K562 (cell line): ENCODE results near the gene TTC28. TPM values are rescaled to one million over a fixed set of nuclear protein-coding genes. Genes with fewer than 3 reads are reported as not detected.

ENCODE experiments used
- ATAC-seq: fragments of 200-7000 bp; cut with Tn5 transposase; 3 replicates; pipeline ENCODE4 v1.9.1; 2020; ENCODE audit warnings: moderate library complexity
- BruUV-seq: library from RNA; stranded (reverse); fragments of 400-500 nt; replicated peaks from 2 replicates; lab custom pipeline; 2021; lab: Mats Ljungman, UMichigan
- CTCF ChIA-PET: fragments of 300-600 bp; formaldehyde crosslinking; extraction: SDS; loops from one replicate; lab custom pipeline; 2021; ENCODE audit warnings: low intra/inter-chr PET ratio; lab: Yijun Ruan, JAX
- POLR2A ChIA-PET: fragments of 300-600, 350-650 bp; sonication (Branson Sonifier 250); formaldehyde crosslinking; extraction: SDS; loops from one replicate; lab custom pipeline; 2021; ENCODE audit warnings: antibody characterized with exemption, inconsistent platforms; lab: Yijun Ruan, JAX
- DNase-seq, 4 experiments: peaks; one replicate each; pipeline versions ENCODE4 v3.0.0 to v3.0.0-alpha.2; 2011 to 2018; ENCODE audit warnings: low spot score in 3 of 4, mixed read lengths in 3 of 4; ENCODE audit errors: extremely low read depth in 1 of 4
- FAIRE-seq: peaks from 2 replicates; lab custom pipeline; 2011; peaks lifted over from hg19 to GRCh38; lab: Jason Lieb, UNC
- H2AFZ ChIP-seq: 2 replicates; pipeline ENCODE4 v1.6.0; 2011; ENCODE audit warnings: low read depth, low read length, control low read depth, inconsistent platforms
- H3K27ac ChIP-seq: fragments of 200-600 bp; 3 replicates; pipeline ENCODE4 v1.8.0; 2011; ENCODE audit warnings: low read depth, mild to moderate bottlenecking, control low read depth, inconsistent platforms, low read length, moderate library complexity, mixed read lengths; ENCODE audit errors: extremely low read depth
- H3K27me3 ChIP-seq, 2 experiments: fragments of 300-600 bp in 1 of 2; 2 replicates in 1 of 2; 3 replicates in 1 of 2; pipeline versions ENCODE4 v1.6.0 to v1.8.0; 2011; ENCODE audit warnings: inconsistent platforms in 2 of 2, low read length in 2 of 2, mild to moderate bottlenecking in 1 of 2, mixed read lengths in 1 of 2, moderate library complexity in 1 of 2; ENCODE audit not compliant: control insufficient read depth in 2 of 2, insufficient read depth in 2 of 2
- H3K36me3 ChIP-seq: fragments of 300-600 bp; 3 replicates; pipeline ENCODE4 v1.8.0; 2011; ENCODE audit warnings: mild to moderate bottlenecking, low read length, inconsistent platforms; ENCODE audit not compliant: control insufficient read depth, insufficient read depth
- H3K4me1 ChIP-seq, 2 experiments: fragments of 200-600 bp in 1 of 2; replicated peaks in 1 of 2; 2 replicates in 1 of 2; 3 replicates in 1 of 2; pipeline versions ENCODE4 v1.5.1 to v1.8.0; 2011; ENCODE audit warnings: inconsistent platforms in 2 of 2, low read length in 2 of 2, mild to moderate bottlenecking in 1 of 2, mixed read lengths in 1 of 2, moderate library complexity in 1 of 2; ENCODE audit not compliant: control insufficient read depth in 2 of 2, insufficient read depth in 2 of 2
- H3K4me2 ChIP-seq: 2 replicates; pipeline ENCODE4 v1.6.1; 2011; ENCODE audit warnings: low read length, control low read depth, inconsistent platforms, mixed read lengths; ENCODE audit not compliant: insufficient read depth
- H3K4me3 ChIP-seq: fragments of 200-600 bp; sonication (generic), shearing (Covaris generic); 2 replicates; pipeline ENCODE4 v1.5.1; 2016; ENCODE audit warnings: control low read depth, inconsistent platforms
- H3K79me2 ChIP-seq: fragments of 200-600 bp; 3 replicates; pipeline ENCODE4 v1.8.0; 2011; ENCODE audit warnings: low read length, inconsistent platforms; ENCODE audit not compliant: control insufficient read depth, insufficient read depth
- H3K9ac ChIP-seq, 2 experiments: 2 replicates each; pipeline versions ENCODE4 v1.6.0 to v1.6.1; 2011; ENCODE audit warnings: low read depth in 2 of 2, low read length in 2 of 2, control low read depth in 1 of 2, inconsistent platforms in 1 of 2, mild to moderate bottlenecking in 1 of 2, mixed read lengths in 1 of 2; ENCODE audit not compliant: insufficient read depth in 1 of 2
- H3K9me1 ChIP-seq: one replicate; pipeline ENCODE4 v1.6.0; 2011; ENCODE audit warnings: inconsistent platforms, mild to moderate bottlenecking, low read length, moderate library complexity; ENCODE audit not compliant: control insufficient read depth, insufficient read depth
- H3K9me3 ChIP-seq: replicated peaks from 2 replicates; pipeline ENCODE4 v1.5.1; 2011; ENCODE audit warnings: low read depth, low read length, inconsistent platforms; ENCODE audit not compliant: control insufficient read depth, insufficient read depth
- H4K20me1 ChIP-seq: replicated peaks from 2 replicates; pipeline ENCODE4 v1.6.1; 2011; ENCODE audit warnings: low read length, inconsistent platforms, mixed read lengths; ENCODE audit not compliant: control insufficient read depth, insufficient read depth
- BCL6 ChIP-seq: fragments of 250-450 bp; sonication (Bioruptor Pico); IDR thresholded peaks from 2 replicates; pipeline ENCODE4 v1.4.0; 2020
- CBX8 ChIP-seq: fragments of 200-600 bp; sonication (generic); IDR thresholded peaks from 2 replicates; pipeline ENCODE4 v1.6.1; 2012; ENCODE audit warnings: borderline replicate concordance, mixed run types, low read depth, mild to moderate bottlenecking, moderate library complexity, mixed read lengths, low read length, control low read depth, inconsistent platforms; ENCODE audit not compliant: poor library complexity, severe bottlenecking; ENCODE audit errors: extremely low read depth
- EZH2 ChIP-seq: IDR thresholded peaks from 2 replicates; pipeline ENCODE4 v1.6.1; 2012; ENCODE audit warnings: low read depth, mild to moderate bottlenecking, inconsistent platforms, low read length, borderline replicate concordance
- HDAC2 ChIP-seq: fragments of 450-650 bp; IDR thresholded peaks from 2 replicates; pipeline ENCODE4 v1.6.1; 2016; ENCODE audit warnings: mild to moderate bottlenecking
- HDAC6 ChIP-seq: IDR thresholded peaks from 2 replicates; pipeline ENCODE4 v1.6.1; 2012; ENCODE audit warnings: low read depth, mild to moderate bottlenecking, control low read depth, inconsistent platforms, low read length, moderate library complexity
- NR4A1 ChIP-seq, 2 experiments: fragments of 250-450 bp in 1 of 2; fragments of 450-650 bp in 1 of 2; sonication (Bioruptor Pico) in 1 of 2; IDR thresholded peaks; 2 replicates each; pipeline versions ENCODE4 v1.4.0 to v1.6.1; 2016 to 2020; ENCODE audit warnings: mild to moderate bottlenecking in 2 of 2, missing compliant biosample characterization in 1 of 2, missing genetic modification characterization in 1 of 2, moderate library complexity in 1 of 2
- PTTG1 ChIP-seq: fragments of 450-650 bp; IDR thresholded peaks from 2 replicates; pipeline ENCODE4 v1.6.1; 2016; ENCODE audit warnings: low read depth, mild to moderate bottlenecking, missing genetic modification characterization, missing compliant biosample characterization
- ZNF766 ChIP-seq: fragments of 200-800 bp; sonication (Bioruptor generic); conservative IDR thresholded peaks from 2 replicates; pipeline ENCODE4 v1.6.1; 2016; ENCODE audit warnings: missing genetic modification characterization, missing compliant biosample characterization
- WGBS: fragments of 100-300 bp; shearing (Covaris generic); methylation state at CpG from one replicate; pipeline ENCODE4 v1.1.6; 2016; ENCODE audit warnings: low coverage, mixed read lengths; ENCODE audit not compliant: insufficient coverage; ENCODE audit errors: missing lambda C conversion rate; 5-methylcytosine and 5-hydroxymethylcytosine counted together
- in situ Hi-C: fragments of 300-500 bp; cut with MboI; formaldehyde crosslinking; loops from 4 replicates; pipeline ENCODE4 v1.15.0; 2018; ENCODE audit warnings: inconsistent platforms, mixed read lengths
- intact Hi-C: fragments of 100-400 bp; cut with micrococcal nuclease; formaldehyde crosslinking; loops from 2 replicates; pipeline ENCODE4 v1.14.2; 2022
- polyA plus RNA-seq, 8 experiments: library from polyadenylated mRNA; depleted of rRNA in 4 of 8; stranded (reverse) in 5 of 8; unstranded in 3 of 8; fragments of >200 nt; fragmentation: Nextera tagmentation in 2 of 8; fragmentation: Illumina TruSeq in 1 of 8; extraction: Ambion mirVana in 2 of 8; extraction: Trizol in 1 of 8; gene quantifications; 2 replicates each; pipeline versions ENCODE4 v1.2.1 to v1.2.3, GENCODE V29; 2011 to 2014; ENCODE audit warnings: inconsistent platforms in 1 of 8, missing spikeins in 1 of 8
- total RNA-seq, 7 experiments: library from RNA; depleted of rRNA in 6 of 7; stranded (reverse); fragments of >200 nt in 6 of 7; fragmentation: Illumina TruSeq in 2 of 7; extraction: Trizol in 2 of 7; gene quantifications; 2 replicates each; pipeline versions ENCODE4 v1.2.1 to v1.2.3, GENCODE V29; 2011 to 2021; ENCODE audit warnings: low replicate concordance in 1 of 7
- TF ChIP-seq, protein P1 (sequence below), 2 experiments: fragments of 150-350 bp in 1 of 2; IDR thresholded peaks; 2 replicates each; pipeline ENCODE4 v1.6.1; 2012 to 2016; ENCODE audit warnings: low read depth in 2 of 2, low read length in 2 of 2, mild to moderate bottlenecking in 1 of 2, moderate library complexity in 1 of 2
- TF ChIP-seq, protein P2 (sequence below), 2 experiments: fragments of 250-450 bp in 1 of 2; fragments of 450-650 bp in 1 of 2; sonication (Bioruptor Pico) in 1 of 2; IDR thresholded peaks; 2 replicates each; pipeline versions ENCODE4 v1.6.1 to v1.8.0; 2016 to 2021; ENCODE audit warnings: mild to moderate bottlenecking in 2 of 2, moderate library complexity in 2 of 2, missing compliant biosample characterization in 1 of 2, missing genetic modification characterization in 1 of 2
- TF ChIP-seq, protein P3 (sequence below): fragments of 250-450 bp; sonication (Bioruptor Pico); IDR thresholded peaks from 2 replicates; pipeline ENCODE4 v1.5.0; 2022; ENCODE audit warnings: mild to moderate bottlenecking
- TF ChIP-seq, protein P4 (sequence below): sonication (generic); formaldehyde crosslinking; IDR thresholded peaks from 2 replicates; pipeline ENCODE4 v1.9.0; 2022; ENCODE audit warnings: mild to moderate bottlenecking, missing genetic modification reagents

The TTC28 gene
- total and polyA plus RNA-seq, 9 of the 15 experiments (the other 6 are each of a cell fraction or from before 2014, with no cell fraction given), result 0.22 to 10.7 (median 3.1) TPM

DNA sequence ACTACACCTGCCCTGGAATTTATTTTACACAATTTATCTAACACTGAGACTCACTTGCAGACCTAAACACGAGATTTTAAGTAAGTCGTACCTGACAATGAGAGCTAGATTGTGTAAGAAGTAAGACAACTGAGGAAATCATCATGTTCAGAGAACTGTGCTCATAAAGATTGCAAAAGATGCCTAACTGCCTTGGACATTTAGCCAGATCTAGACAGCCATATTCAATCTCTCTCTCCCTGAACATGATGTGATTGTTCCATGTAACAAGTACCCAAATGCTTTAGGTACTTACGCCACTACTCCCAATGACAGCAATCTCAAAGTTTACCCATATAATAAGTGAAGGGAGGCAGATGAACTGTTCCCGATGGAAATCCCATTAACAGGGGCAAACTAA, 550.8 kb downstream of the TTC28 start (continued):
- TF ChIP-seq, protein P1, sequence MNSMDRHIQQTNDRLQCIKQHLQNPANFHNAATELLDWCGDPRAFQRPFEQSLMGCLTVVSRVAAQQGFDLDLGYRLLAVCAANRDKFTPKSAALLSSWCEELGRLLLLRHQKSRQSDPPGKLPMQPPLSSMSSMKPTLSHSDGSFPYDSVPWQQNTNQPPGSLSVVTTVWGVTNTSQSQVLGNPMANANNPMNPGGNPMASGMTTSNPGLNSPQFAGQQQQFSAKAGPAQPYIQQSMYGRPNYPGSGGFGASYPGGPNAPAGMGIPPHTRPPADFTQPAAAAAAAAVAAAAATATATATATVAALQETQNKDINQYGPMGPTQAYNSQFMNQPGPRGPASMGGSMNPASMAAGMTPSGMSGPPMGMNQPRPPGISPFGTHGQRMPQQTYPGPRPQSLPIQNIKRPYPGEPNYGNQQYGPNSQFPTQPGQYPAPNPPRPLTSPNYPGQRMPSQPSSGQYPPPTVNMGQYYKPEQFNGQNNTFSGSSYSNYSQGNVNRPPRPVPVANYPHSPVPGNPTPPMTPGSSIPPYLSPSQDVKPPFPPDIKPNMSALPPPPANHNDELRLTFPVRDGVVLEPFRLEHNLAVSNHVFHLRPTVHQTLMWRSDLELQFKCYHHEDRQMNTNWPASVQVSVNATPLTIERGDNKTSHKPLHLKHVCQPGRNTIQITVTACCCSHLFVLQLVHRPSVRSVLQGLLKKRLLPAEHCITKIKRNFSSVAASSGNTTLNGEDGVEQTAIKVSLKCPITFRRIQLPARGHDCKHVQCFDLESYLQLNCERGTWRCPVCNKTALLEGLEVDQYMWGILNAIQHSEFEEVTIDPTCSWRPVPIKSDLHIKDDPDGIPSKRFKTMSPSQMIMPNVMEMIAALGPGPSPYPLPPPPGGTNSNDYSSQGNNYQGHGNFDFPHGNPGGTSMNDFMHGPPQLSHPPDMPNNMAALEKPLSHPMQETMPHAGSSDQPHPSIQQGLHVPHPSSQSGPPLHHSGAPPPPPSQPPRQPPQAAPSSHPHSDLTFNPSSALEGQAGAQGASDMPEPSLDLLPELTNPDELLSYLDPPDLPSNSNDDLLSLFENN (IDR thresholded peaks at IDR 0.05; ENCODE audit: low read depth in 2 of 2, low read length in 2 of 2), result no peak
- TF ChIP-seq ZNF766 (CRISPR knock-in tag) (no peak), PTTG1 (no peak)

DNA sequence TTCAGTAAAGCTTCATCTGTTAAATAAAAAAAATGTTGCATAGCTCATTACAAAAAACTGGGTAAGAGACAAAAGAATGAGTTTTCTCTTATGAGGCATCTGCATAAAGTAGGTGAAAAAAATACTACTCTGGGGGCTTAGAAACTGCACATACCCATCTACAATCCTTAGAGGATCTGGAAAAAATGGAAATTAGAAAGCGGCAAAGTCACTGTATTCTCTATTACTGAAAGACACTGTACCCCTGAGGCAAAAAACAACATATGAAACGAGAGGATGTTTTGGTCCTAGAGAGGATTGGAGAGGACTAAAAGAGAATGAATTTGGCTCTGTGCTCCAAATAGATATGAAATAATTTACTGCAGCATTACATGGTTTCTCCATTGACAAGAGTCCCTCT, 553.8 kb downstream of the TTC28 start:
- POLR2A ChIA-PET, result interaction anchor here (1.2 kb wide), 1 partner anchor 32 kb away, joined by 6 read pairs; no protein-coding TSS in a partner anchor
- TF ChIP-seq HDAC6 (no peak), NR4A1 (CRISPR knock-in tag; IDR thresholded peaks at IDR 0.05) (no peak), NR4A1 (tag; IDR thresholded peaks at IDR 0.05) (no peak), EZH2 (no peak), CBX8 (no peak), BCL6 (CRISPR knock-in tag) (no peak), HDAC2 (no peak), PTTG1 (no peak)
- TF ChIP-seq, protein P2, sequence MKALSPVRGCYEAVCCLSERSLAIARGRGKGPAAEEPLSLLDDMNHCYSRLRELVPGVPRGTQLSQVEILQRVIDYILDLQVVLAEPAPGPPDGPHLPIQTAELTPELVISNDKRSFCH (CRISPR knock-in tag; IDR thresholded peaks at IDR 0.05), result no peak
- TF ChIP-seq, protein P2 (tag; IDR thresholded peaks at IDR 0.05), result no peak
- TF ChIP-seq, protein P3, sequence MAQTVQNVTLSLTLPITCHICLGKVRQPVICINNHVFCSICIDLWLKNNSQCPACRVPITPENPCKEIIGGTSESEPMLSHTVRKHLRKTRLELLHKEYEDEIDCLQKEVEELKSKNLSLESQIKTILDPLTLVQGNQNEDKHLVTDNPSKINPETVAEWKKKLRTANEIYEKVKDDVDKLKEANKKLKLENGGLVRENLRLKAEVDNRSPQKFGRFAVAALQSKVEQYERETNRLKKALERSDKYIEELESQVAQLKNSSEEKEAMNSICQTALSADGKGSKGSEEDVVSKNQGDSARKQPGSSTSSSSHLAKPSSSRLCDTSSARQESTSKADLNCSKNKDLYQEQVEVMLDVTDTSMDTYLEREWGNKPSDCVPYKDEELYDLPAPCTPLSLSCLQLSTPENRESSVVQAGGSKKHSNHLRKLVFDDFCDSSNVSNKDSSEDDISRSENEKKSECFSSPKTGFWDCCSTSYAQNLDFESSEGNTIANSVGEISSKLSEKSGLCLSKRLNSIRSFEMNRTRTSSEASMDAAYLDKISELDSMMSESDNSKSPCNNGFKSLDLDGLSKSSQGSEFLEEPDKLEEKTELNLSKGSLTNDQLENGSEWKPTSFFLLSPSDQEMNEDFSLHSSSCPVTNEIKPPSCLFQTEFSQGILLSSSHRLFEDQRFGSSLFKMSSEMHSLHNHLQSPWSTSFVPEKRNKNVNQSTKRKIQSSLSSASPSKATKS (CRISPR knock-in tag), result no peak
- TF ChIP-seq, protein P4, sequence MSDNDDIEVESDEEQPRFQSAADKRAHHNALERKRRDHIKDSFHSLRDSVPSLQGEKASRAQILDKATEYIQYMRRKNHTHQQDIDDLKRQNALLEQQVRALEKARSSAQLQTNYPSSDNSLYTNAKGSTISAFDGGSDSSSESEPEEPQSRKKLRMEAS, result no peak
- TF ChIP-seq, all 486 proteins: peak for 0
- H3K4me1 ChIP-seq, result no peaks in the 10 kb centered on the region; a peak in 1 of 5 replicates
- in situ Hi-C loops (no loop called here), intact Hi-C loops (no loop called here)
- BruUV-seq, result no TSS peak
- no peak for FAIRE-seq
- no peak for DNase-seq
- no peak overlapping the region for H3K4me3 ChIP-seq
- no peak overlapping the region for H2AFZ ChIP-seq
- no peak for ATAC-seq
- H4K20me1 ChIP-seq, result no peaks in the 10 kb centered on the region
- H3K9ac ChIP-seq, result no peak overlapping the region
- 35% methylated on average over 2 of the region's 2 CpGs for WGBS
- CTCF ChIA-PET, result no interaction called here
- no peaks in the 10 kb centered on the region for H3K36me3 ChIP-seq
- H3K4me2 ChIP-seq, result no peak overlapping the region
- no peaks in the 10 kb centered on the region for H3K27me3 ChIP-seq
- H3K27ac ChIP-seq, result no peak overlapping the region
- H3K9me1 ChIP-seq, result no peaks in the 10 kb centered on the region
- H3K79me2 ChIP-seq, result no peaks in the 10 kb centered on the region
- H3K9me3 ChIP-seq, result no peaks in the 10 kb centered on the region
